ENCODE results near the gene PIM1.

DNA sequence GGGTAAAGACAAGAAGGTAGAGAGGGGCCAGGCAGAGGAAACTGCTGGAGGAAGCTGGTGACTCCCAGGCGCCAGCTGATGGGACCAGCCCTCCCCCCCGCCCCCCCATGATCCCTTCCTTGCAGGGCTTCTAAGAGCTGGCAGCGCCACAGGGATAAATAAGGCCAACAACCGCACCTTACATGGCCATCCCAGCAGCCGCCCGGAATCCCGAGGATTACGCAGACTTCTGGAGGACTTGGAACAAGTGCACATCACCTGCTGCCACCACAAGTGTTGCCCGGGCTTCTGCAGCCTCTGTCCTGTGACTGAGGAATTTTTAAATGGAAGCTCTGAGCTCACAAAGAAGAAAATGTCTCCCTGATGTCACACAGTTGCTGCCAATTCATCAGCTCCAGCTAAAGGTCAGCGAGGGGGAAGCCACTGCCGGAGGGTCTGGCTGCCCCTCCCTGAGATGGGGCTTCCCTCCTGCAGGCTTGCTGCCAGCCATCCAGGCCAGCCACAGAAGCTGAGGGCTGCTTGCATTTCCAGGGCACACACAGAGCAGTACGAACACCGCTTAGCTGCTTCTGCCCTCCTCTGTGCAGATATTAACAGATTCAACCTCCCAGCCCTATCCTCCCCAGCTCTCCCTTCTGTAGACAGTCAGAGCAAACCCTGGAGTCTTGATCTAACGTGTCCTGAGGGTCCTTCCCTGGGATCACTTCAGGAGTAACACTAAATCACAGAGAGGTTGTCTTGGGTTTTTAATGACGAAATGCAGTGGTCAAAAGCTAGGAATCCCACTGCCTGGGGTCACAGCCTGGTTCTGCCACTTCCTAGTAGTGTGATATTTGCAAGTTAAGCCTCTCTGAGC lies 38.6 kb upstream of the PIM1 start:
- TF ChIP-seq, protein P1, sequence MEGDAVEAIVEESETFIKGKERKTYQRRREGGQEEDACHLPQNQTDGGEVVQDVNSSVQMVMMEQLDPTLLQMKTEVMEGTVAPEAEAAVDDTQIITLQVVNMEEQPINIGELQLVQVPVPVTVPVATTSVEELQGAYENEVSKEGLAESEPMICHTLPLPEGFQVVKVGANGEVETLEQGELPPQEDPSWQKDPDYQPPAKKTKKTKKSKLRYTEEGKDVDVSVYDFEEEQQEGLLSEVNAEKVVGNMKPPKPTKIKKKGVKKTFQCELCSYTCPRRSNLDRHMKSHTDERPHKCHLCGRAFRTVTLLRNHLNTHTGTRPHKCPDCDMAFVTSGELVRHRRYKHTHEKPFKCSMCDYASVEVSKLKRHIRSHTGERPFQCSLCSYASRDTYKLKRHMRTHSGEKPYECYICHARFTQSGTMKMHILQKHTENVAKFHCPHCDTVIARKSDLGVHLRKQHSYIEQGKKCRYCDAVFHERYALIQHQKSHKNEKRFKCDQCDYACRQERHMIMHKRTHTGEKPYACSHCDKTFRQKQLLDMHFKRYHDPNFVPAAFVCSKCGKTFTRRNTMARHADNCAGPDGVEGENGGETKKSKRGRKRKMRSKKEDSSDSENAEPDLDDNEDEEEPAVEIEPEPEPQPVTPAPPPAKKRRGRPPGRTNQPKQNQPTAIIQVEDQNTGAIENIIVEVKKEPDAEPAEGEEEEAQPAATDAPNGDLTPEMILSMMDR (IDR thresholded peaks at IDR 0.05; ENCODE audit: low read length): no peak
- TF ChIP-seq EZH2 (optimal IDR thresholded peaks at IDR 0.05; ENCODE audit: low read depth, low read length): no peak
- no peak for TF ChIP-seq EZH2phosphoT487 (IDR thresholded peaks at IDR 0.05; ENCODE audit: low read length)

All from MM.1S (cell line).